Measurements from ENCODE around the gene ZNF726.

DNA sequence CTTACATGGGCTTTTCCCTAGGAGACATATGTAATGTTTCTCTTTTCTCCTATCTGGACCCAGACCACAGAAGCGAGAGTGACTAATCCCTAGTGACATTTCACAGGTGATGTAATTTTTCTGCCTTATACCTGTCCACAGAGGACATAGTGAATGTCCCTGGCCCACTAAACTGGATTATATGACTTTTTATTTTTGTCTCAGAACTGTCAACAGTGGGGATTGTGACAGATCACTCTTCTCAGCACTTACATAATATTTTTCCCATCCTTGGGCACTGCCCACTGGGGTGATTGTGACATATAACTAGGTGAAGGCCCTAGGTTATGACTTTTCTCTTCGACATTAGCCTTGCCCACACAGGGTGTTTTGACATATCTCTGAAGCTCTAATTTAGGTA, 7.9 kb upstream of the ZNF726 start:
- TF ChIP-seq, protein P1, sequence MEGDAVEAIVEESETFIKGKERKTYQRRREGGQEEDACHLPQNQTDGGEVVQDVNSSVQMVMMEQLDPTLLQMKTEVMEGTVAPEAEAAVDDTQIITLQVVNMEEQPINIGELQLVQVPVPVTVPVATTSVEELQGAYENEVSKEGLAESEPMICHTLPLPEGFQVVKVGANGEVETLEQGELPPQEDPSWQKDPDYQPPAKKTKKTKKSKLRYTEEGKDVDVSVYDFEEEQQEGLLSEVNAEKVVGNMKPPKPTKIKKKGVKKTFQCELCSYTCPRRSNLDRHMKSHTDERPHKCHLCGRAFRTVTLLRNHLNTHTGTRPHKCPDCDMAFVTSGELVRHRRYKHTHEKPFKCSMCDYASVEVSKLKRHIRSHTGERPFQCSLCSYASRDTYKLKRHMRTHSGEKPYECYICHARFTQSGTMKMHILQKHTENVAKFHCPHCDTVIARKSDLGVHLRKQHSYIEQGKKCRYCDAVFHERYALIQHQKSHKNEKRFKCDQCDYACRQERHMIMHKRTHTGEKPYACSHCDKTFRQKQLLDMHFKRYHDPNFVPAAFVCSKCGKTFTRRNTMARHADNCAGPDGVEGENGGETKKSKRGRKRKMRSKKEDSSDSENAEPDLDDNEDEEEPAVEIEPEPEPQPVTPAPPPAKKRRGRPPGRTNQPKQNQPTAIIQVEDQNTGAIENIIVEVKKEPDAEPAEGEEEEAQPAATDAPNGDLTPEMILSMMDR (IDR thresholded peaks at IDR 0.05): no peak
- no peak for TF ChIP-seq ZFX (IDR thresholded peaks at IDR 0.05; ENCODE audit: borderline replicate concordance)
